GM18870 (cell line): ENCODE data around the gene SRPK1.

ENCODE experiments used
- ATAC-seq: cut with Tn5 transposase; IDR thresholded peaks from one replicate; pipeline ENCODE4 v1.9.1; 2021; ENCODE audit warnings: moderate library complexity; ENCODE audit not compliant: unreplicated experiment

Gene SRPK1

GRCh38 chr6:35829306-35829705 is 91.6 kb downstream of the SRPK1 start:
- ATAC-seq: no peak

GRCh38 chr6:35824552-35825192 is 96.2 kb downstream of the SRPK1 start:
- ATAC-seq: no peak

- ATAC-seq: no peak
Observed at GRCh38 chr6:35823601-35824000, 97.3 kb downstream of the SRPK1 start.

GRCh38 chr6:35817515-35817914 is 103.4 kb downstream of the SRPK1 start:
- no peak for ATAC-seq

- no peak for ATAC-seq
Observed at GRCh38 chr6:35811699-35811995, 109.3 kb downstream of the SRPK1 start.

GRCh38 chr6:35810971-35811698 is 109.8 kb downstream of the SRPK1 start:
- ATAC-seq: no peak

GRCh38 chr6:35809809-35810208 is 111.1 kb downstream of the SRPK1 start:
- no peak for ATAC-seq

GRCh38 chr6:35808688-35809087 is 112.2 kb downstream of the SRPK1 start:
- no peak for ATAC-seq

GRCh38 chr6:35804996-35805736 is 115.7 kb downstream of the SRPK1 start, which contains the start of gene LHFPL5:
Gene LHFPL5, plus strand, starts transcription at chr6:35805352. Its CDS starts 319 bp downstream, at chr6:35805671.
- no peak for ATAC-seq

- ATAC-seq: no peak
Observed at GRCh38 chr6:35801148-35801547, 119.8 kb downstream of the SRPK1 start.

GRCh38 chr6:35798706-35799105 is 122.2 kb downstream of the SRPK1 start:
- no peak for ATAC-seq

- no peak for ATAC-seq
Observed at GRCh38 chr6:35797837-35798526, 122.9 kb downstream of the SRPK1 start.

GRCh38 chr6:35796236-35796635 is 124.7 kb downstream of the SRPK1 start:
- no peak for ATAC-seq

GRCh38 chr6:35795453-35796071 is 125.3 kb downstream of the SRPK1 start:
- ATAC-seq: no peak

- no peak for ATAC-seq
Observed at GRCh38 chr6:35794536-35795452, 126.1 kb downstream of the SRPK1 start.

- no peak for ATAC-seq
Observed at GRCh38 chr6:35790683-35791082, 130.2 kb downstream of the SRPK1 start.

- ATAC-seq: no peak
Observed at GRCh38 chr6:35788423-35788982, 132.4 kb downstream of the SRPK1 start.

GRCh38 chr6:35787266-35788218 is 133.4 kb downstream of the SRPK1 start:
- ATAC-seq: no peak
